Frontal cortex (tissue), 4 donors: ENCODE measurements around the gene GABBR1. TPM values are rescaled to one million over a fixed set of nuclear protein-coding genes. Genes with fewer than 3 reads are reported as not detected.

Experiments used
- DNase-seq, 2 donors: peaks; one replicate each; pipeline ENCODE4 v3.0.0; 2012; ENCODE audit warnings: low spot score in 2 of 2
- FAIRE-seq: peaks from 2 replicates; lab custom pipeline; 2012; peaks lifted over from hg19 to GRCh38; lab: Jason Lieb, UNC
- total RNA-seq: library from RNA; depleted of rRNA; stranded (reverse); fragments of >200 nt; gene quantifications from one replicate; pipeline ENCODE4 v1.2.3, GENCODE V29; 2014
- donor health status: control.
- donor health status: control.
- donor health status: control.

The GABBR1 gene
- total RNA-seq, 1 donor from 2014 or later: 72.2 TPM

DNA sequence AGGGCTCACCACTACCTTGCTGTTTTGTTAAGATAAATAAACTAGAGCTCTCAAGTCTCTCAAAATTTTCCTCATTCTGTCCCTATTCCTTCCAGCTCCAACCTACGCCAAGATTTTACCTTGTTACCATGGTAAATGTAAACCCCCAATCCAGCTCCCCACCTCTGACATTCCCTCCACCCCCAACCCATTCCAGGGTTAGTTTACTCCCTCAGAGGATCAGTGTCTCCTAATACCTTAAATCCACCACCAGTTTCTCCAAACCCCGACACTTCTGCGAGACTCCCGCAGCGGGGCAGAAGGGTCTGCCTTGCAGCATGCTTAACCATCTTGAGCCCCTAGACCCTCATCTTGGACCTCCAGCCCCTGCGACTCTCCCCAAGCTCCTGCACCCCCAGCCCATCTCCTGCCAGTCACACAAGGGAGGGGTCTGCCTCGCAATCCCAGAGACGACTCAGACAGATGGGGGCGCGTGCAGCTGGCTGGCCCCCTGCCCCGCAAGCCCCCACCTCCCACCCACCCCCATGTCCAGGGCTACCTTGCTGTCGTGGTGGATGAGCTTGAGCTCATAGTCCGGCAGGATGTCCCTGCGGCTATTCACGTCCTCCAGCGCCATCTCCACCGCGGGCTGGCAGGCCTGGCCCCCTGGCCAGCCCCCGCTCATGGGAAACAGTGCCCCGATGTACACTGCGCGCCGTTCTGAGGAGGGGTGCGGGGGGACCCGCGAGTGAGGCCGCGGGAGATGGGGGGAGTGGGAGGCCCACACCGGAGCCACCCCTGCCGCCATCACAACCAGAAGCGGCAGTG, 5.8 kb downstream of the GABBR1 start:
- FAIRE-seq (no peak), DNase-seq (no peak)

DNA sequence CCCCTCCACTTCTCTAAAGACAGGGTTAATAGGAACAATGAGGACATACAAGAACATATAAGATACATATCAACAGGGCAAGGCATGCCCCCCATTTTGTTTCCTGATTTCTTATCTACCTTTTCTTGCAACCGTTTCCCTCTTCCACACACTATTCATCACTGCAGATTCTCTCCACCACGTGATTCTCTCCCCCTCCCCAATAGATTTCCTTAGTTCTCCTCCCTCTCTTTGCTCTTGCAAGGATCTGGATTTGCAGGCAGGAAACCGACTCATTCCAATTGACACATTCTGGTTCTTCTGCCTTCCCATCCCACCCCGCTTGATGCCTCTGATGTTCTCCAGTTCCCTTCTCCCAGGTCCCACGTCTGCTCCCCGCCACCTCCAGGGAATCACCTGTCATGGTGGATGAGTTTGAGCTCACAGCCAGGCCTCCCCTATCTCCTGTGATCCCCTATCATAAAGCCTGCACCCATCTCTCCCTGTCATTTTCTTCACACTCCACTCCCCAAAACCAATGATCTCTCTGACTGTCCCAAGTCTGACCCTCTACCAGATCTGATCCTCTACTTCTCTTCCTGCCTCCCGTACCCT, 7.5 kb downstream of the GABBR1 start:
- no peak for FAIRE-seq
- DNase-seq: no peak

DNA sequence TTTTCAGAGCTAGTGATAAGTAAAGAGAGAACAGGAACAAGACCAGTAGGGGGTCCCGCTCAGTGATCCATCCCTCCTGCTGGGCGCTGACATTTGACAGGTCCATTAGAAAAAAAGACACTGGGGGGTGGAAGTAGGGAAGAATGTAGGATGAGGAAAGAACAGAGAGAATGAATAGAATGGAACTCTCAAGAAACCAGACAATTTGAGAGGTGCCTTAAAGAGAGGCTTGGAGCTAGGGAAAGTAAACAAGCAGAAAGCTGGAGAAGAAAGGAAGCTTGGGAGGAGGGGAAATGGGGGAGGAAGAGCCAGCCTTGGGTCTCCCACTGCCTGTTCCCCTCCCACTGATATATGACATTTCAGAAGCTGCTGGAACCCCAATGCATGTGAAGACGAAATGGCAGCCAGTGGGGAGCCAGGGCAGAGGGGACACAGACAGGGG, 8.4 kb downstream of the GABBR1 start:
- DNase-seq (no peak), FAIRE-seq (no peak)

DNA sequence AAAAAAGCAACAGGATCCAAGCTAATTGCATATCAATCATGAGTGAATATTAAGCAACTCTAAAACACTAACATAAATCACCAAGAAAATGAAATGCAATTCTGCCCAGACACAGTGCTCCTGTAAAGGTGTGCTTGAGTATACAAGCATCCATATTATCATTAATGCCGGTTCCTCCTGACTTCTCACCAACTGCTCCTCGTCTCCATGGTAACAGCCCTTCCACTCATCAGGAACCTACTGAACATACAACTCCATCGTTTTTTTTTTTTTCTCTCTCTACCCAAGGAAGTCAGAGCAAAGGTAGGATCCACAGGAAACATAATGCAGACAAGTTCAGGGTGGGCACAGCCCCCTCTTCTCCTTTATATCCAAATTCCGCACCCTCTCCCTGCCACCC, 12.4 kb downstream of the GABBR1 start:
- DNase-seq (no peak), FAIRE-seq (no peak)

DNA sequence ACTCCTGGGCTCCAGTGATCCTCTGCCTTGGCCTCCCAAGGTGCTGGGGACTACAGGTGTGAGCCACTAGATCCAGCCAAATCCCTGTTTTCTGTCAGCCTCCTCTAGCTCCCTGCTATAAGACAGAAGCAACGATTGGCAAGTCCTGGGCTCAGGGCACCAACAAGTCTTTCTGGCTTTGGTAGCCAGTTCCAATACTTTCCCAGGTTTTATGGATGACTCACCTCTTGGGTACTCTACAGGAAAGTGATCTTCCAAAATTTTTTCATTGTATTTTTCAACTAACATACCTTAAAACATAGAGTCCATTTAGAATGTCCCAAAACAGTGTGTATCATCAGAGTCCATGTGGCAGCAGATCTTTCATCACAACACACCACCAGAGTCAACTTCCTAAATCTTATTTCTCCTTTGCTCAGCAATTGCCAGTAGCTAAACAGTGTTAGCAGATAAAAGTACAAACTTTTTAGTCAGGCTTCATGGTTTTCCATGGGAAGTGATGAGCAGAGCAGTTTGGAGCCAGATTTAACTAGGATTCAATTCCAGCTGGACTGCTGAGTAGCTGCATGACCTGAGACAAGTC, 13.3 kb downstream of the GABBR1 start:
- FAIRE-seq (no peak), DNase-seq (no peak)

DNA sequence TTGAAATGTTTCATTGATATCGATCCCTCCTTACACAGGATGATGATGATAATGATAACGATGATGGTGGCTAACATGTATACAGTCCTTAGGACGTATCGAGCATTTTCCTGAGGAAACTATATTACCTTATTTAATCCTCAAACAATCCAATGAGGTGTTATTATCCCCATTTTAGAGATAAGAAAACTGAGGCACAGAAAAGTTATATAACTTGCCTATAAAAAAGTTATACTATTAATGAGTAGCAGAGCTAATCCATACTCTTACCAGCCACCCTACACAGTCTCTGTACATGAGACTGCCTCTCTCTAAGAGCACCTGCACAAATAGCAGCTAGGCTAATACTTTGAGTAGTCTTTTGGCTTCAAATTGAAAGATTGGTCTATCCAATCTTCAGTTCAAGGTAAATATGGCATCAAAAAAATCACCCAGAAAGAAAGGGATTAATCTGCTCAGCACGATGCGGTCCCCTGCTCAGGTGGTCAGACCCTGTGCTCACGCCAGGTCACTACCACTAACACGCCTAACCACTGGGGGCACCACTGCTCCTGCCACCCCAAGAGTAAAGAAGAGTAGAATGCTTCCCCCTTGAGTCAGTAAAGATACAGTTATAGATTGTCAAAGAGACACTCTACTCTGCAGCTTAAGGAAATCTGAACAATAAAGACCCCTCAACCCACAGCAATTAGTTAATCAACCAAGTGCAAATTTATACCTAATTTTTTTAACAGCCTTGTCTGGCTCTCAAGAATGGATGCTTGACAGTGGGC, 15.0 kb downstream of the GABBR1 start:
- FAIRE-seq: no peak
- no peak for DNase-seq

DNA sequence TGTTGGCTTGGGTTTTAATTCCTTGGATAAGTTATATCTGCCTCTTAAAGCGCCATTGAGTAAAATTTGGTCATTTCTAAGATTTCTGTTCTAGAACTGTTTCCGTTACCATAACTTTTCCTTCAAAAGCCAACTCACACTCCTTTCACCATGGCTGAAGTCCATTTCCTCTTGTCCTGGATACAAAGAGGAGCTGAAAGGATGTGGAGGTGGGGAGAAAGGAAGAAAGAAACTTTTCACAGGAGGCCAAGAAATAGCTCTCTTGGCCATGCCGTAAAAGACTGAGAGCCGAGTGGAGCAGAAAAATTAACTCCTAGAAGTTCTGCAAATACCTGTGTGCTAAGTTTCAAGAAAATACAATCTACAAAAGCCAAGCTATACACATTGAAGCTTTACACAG, 21.6 kb downstream of the GABBR1 start:
- FAIRE-seq (no peak), DNase-seq (no peak)

DNA sequence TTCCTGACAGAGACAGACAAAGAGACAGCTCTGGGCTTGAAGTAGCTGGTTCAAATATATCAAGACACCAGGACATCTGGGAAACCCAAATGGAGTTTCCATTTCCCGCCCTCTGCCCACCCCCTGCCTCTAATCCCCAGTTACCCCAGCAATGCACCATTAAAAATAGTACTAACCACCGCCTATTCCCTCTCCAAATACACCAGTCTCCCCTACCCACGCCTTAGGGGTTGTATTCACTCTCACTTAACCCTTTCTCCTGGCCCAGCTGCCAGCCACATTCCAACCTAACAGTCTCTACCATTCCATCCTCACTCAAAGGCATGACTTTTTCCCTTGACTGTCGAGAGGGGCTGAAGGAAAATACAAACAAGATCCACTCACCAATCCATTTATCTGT, 22.4 kb downstream of the GABBR1 start:
- DNase-seq (no peak), FAIRE-seq (no peak)

DNA sequence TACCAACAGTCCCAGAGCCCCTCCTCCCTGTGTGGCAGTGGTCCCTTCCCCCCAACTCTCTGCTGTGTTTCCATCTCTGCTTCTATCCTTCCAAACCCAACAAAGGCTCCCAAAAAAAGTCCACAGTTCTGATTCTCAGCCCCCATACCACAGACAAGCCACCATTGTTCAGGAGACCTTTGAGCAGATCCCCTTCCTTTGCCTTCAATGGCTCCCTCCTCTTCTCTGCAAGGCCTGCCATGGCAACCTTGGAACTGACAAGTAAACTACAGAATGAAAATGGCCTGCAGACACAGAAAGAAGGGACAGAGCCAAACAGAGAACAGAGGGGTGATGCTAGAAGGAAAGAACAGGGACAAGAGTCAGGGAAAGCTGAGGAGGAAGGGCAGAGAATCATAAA, 24.9 kb downstream of the GABBR1 start:
- DNase-seq (no peak), FAIRE-seq (no peak)

DNA sequence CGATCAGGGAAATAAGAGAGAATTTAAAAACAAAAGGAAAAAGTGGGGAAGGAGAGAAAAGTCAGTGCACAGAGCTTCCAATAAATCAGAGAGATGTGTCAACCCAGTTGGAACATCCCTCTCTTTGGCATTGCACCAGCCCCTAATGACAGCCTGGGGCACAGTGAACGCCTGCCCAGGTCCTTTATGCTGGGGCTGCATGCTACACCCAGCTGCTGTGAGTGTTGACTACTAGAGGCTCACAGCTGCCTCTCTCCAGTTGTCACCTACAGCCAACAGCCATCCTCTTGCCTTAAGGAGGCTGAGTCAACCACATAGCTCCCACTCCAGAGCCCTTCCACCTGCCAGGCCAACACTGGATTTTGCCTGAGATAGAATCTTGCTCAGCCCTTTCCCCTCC, 29.1 kb downstream of the GABBR1 start:
- FAIRE-seq: no peak
- no peak for DNase-seq

DNA sequence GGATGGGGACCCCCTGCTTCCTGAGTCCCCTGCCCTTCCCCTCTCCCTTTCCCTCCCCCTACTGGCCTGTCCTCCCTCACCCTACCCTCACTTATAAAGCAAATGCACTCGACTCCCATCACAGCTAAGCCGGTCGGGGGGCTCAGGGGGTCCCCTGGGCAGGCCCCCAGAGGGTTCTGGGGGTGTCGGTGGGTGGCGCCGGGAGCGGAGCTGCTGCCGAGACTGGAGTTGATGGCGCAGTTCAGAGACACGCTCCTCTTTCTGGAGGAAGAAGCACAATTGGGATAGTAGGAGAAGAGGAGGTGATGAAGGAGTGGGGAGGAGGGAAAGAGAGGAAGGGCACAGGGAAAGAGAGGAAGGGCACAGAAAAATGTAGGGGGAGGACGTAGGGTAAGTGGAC, 29.5 kb downstream of the GABBR1 start:
- FAIRE-seq (no peak), DNase-seq (no peak)

DNA sequence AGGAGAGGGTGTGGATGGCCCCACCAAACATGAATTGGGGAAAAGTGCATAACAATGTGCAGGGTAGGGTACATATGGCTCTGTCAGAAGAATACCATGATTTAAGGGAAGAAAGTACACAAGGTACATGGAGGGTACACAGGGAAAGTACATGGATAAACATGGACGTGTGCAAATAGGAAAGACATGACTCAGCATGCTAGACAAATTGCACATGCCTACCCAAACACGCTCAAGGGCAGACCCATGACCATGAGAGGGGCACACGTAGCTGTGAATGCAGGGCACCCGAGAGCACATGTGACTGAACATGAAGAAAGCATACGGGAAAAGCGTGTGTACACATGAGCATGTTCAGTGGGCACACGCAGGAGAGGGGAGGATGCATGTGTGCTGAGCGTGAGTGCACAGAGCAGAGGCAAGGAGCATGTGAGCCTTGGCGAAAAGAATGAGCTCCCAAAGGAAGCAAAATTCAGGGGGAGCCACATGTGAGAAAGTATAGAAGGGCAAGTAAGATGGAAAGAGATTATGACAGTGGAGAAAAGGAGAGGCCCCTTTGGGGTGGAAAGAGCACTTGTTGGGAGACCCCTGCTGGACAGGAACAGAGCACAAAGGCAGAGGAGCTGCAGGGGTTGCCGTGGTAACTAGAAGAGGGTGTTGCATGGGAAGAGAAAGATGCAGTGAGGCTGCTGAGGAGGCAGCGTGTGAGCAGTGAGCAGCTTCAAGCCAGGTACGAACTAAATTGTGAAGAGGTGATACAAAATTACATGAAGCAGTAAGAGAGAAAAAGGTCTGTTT, 30.2 kb downstream of the GABBR1 start:
- no peak for FAIRE-seq
- no peak for DNase-seq

DNA sequence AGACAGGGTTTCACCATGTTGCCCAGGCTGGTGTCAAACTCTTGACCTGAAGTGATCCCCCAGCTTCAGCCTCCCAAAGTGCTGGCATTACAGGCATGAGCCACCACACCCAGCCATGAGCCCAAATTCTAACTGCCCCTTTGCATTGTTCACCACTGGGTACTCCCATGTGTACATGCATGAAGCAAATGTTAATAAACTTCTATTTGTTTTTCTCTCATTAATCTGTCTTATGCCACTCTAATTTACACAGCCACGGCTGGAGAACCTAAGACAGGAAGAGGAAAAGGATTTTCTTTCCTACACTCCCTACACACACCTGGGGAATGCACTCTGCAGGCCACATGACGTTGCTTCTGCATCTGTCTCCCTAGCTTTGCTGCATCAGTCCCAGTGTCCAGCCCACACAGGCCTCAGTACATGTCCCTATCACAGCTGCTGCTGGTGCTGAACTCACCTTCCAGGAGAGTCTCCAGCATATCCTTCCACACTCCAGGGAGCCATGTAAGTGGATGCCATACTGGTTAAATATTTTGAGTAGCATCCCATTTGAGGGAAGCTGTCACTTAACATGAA, 34.7 kb downstream of the GABBR1 start:
- FAIRE-seq: no peak
- no peak for DNase-seq

DNA sequence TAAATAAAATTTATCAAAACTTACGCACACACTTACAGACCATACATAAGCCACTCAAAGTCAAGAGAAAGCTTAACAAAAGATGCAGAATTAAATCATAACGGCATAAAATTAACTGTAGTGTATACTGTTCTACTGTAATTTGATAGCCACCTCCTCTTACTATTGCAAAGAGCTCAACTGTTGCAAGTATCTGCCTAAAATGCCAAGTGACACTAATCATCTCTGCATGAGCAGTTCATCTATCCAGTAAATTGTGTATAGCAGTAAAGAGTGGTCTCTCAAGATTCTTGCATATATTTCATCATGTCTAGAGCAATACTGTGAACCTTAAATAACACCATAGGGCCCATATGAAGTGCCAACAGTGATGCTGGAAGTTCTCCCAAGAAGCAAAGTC, 35.8 kb downstream of the GABBR1 start:
- no peak for FAIRE-seq
- DNase-seq: no peak

DNA sequence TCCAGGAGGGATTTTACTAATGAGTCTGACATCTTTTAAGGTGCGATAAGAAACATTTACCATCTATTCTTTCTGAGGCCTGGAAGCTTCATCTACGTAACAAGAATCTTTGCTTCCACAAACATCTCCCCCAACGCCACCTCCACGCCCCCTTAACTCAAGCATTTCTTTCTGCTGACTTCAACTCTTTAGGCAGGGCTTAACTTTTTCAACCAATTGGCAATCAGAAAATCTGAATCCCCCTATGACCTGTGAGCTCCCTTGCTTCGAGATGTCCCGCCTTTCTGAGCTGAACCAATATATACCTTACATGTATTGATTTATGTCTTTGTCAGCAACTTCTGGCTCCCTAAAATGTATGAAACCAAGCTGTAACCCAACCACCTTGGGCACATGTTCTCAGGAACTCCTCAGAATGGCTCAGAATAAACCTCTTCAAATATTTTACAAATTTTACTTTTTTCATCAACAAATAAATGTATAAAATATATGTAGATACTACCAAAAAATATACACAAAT, 36.5 kb downstream of the GABBR1 start:
- FAIRE-seq (no peak), DNase-seq (no peak)

DNA sequence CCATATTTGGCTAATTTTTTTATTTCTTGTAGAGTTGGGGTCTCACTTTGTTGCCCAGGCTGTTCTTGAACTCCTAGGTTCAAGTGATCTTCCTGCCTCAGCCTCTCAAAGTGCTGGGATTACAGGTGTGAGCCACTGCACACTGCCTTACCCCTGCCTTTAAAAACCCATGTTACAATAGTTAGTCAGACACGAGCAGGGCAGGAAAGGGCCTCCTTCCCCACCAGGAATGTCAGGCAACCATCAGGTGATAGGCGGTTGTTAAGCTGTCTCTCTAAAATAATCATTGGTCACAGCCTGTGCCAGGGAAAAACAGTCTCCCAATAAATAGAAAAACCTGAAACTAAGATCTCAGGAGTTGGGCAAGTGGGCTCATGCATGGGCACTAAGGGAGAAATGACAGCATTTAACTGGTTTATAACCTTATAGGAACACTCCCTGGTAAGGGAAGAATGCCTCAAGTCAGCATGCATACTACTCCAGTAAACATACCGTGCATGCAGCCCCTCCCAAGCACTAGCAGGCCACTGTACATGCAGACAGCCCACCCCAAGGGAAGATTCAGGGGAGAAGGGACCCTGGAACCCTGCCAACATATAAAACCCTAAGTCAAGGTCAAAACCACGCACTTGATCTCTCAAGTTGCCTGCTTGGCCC, 39.7 kb downstream of the GABBR1 start:
- no peak for DNase-seq

DNA sequence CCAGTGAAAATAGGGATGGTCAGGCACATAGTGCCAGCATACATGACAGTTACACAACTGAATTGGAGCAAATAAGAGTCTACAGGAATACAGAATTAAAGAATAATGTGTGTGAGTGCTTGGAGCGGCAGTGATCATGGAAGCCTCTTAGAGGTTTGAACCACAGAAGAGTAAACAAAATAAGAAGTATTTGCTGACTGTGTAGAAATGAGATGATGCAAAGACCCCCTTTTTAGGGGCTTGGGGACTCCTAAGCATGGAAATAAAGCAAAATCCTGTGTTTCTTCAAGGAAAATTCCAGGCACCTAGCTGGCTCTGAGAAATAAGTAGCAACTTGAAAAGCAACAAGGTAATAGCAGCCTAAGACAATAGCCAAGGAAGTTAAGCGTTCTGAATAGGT, 41.3 kb downstream of the GABBR1 start:
- FAIRE-seq: no peak
- DNase-seq: no peak

More for the DNA sequence above, 39.7 kb downstream of the GABBR1 start:
- no peak for FAIRE-seq

DNA sequence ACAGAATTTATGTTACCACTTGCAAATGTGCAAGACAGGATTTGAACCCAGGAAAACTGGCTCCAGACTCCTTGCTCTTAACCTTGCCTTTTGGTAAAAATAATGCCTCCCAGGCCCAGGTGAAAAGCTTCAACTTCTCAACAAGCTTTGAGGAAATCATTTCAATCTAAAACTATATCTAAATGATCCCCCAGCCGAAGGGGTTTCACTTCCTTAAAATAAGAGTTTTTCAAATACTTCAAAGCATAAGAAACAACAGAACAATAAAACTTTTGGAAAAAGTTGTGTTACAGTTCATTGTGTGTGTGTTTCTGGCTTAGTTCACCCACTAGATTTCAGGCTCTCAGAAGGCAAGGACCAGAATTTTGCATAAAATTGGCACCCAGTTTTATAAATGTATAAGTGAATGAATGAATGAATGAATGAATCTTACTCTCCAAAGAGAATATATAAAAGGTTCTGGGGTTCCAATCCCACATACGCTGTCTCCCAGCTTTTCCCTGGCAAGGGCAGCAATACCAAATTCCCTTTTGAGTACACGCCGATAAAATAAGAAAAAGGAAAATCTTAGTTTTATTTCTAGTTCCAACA, 42.7 kb downstream of the GABBR1 start:
- FAIRE-seq (no peak), DNase-seq (no peak)
